ENCODE results near the gene FMN1. TPM values are rescaled to one million over a fixed set of nuclear protein-coding genes. Genes with fewer than 3 reads are reported as not detected.

FMN1 gene
- total RNA-seq, 1 experiment from 2014 or later: 25.8 TPM

DNA sequence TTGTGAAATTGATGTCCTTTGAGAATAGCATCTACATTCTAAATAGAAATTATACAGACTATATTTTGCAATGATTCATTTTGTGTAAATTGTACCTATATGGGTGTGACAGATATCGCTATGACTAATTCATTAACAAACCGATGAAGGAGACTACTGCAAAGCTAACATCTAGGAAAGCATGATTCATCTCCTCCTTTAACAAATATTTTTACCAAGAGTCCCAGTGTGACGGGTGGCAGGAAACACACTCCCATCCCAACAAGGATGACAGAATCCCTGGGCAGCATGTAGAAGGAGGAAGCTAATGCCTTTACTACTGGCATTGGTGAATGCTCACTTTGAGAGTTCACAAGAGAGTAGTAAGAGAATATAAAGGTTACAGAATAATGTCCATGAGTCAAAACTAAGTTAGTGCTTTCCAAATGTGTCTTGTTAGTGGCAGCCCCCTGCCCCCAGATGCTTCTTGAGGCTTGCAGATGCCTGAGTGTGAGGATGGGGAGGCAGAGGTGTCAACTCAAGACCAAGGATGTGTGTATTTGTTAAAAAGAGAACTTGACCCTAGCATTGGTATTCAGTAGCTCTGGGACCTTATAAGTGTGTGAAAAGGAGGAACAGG, 180.6 kb downstream of the FMN1 start:
- Histone ChIP-seq H3K27ac (peak overlapping the region; percentile 71), H3K4me1 (replicated peaks; ENCODE audit: insufficient read depth) (peaks cover 23% of the 10 kb centered on the region), H3K4me2 (peak overlapping the region; percentile 50; the same call in 1 of the 2 replicates), H2AFZ (no peak overlapping the region), H3K79me2 (ENCODE audit: low read depth) (no peaks in the 10 kb centered on the region; the same call in 1 of the 2 replicates), H3K9me3 (ENCODE audit: insufficient read depth, low read depth) (no peaks in the 10 kb centered on the region), H3K4me3 (no peak overlapping the region), H3K9me2 (ENCODE audit: insufficient read depth) (no peaks in the 10 kb centered on the region), H3K36me3 (ENCODE audit: low read depth) (no peaks in the 10 kb centered on the region), H3K27me3 (ENCODE audit: insufficient read depth, low read depth) (no peaks in the 10 kb centered on the region), H3F3A (ENCODE audit: insufficient read depth, low read depth) (peaks cover 10% of the 10 kb centered on the region), H4K20me1 (ENCODE audit: insufficient read depth) (no peaks in the 10 kb centered on the region)
- TF ChIP-seq EZH2 (IDR thresholded peaks at IDR 0.05; ENCODE audit: low read depth): no peak
- TF ChIP-seq, protein P1, sequence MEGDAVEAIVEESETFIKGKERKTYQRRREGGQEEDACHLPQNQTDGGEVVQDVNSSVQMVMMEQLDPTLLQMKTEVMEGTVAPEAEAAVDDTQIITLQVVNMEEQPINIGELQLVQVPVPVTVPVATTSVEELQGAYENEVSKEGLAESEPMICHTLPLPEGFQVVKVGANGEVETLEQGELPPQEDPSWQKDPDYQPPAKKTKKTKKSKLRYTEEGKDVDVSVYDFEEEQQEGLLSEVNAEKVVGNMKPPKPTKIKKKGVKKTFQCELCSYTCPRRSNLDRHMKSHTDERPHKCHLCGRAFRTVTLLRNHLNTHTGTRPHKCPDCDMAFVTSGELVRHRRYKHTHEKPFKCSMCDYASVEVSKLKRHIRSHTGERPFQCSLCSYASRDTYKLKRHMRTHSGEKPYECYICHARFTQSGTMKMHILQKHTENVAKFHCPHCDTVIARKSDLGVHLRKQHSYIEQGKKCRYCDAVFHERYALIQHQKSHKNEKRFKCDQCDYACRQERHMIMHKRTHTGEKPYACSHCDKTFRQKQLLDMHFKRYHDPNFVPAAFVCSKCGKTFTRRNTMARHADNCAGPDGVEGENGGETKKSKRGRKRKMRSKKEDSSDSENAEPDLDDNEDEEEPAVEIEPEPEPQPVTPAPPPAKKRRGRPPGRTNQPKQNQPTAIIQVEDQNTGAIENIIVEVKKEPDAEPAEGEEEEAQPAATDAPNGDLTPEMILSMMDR (conservative IDR thresholded peaks at IDR 0.05): no peak
- DNase-seq: peak; percentile 56 to 93
- CTCF ChIA-PET: interaction anchor here (0.6 to 1.2 kb wide), 3 partner anchors 9 to 687 kb away, joined by 3 to 5 read pairs (median 3); no protein-coding TSS in a partner anchor
- POLR2A ChIA-PET (ENCODE audit: unreplicated experiment): interaction anchor here (0.6 kb wide), 1 partner anchor 187 kb away, joined by 7 read pairs; no protein-coding TSS in a partner anchor
- intact Hi-C loops (cut with micrococcal nuclease; ENCODE audit: unreplicated experiment): loop anchor here (2.0 to 10.0 kb wide), 3 partner anchors 55 to 271 kb away; no protein-coding TSS in a partner anchor
- BruUV-seq (replicated peaks): TSS peak; percentile 85

DNA sequence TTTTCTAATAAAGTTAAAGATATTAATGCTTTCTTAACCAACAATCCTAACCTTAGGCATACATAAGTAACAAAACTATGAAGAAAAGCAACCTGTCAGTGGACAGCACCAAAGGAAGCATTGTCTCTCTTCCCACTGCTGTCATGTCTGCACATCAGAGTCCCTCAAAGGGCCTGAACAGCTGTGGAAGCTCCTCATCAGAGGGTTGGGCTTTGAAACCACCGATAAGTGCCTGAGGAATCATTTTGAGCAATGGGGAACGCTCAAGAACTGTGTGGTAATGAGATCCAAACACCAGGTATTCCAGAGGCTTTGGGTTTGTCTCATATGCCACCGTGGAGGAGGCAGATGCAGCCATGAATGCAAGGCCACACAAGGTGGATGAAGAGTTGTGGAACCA, 182.5 kb downstream of the FMN1 start:
- intact Hi-C loops (cut with micrococcal nuclease; ENCODE audit: unreplicated experiment): loop anchor here (10.0 kb wide), 2 partner anchors 193 to 273 kb away; no protein-coding TSS in a partner anchor
- CTCF ChIA-PET: no interaction called here
- H3K27me3 ChIP-seq (ENCODE audit: insufficient read depth, low read depth): no peaks in the 10 kb centered on the region
- H3K4me2 ChIP-seq: no peak overlapping the region
- peaks cover 30% of the 10 kb centered on the region for H3K4me1 ChIP-seq (replicated peaks; ENCODE audit: insufficient read depth)
- H3K4me3 ChIP-seq: no peak overlapping the region
- no peaks in the 10 kb centered on the region for H4K20me1 ChIP-seq (ENCODE audit: insufficient read depth)
- no peaks in the 10 kb centered on the region; the same call in 1 of the 2 replicates for H3K79me2 ChIP-seq (ENCODE audit: low read depth)
- H3K27ac ChIP-seq: no peak overlapping the region
- no peak overlapping the region for H2AFZ ChIP-seq
- DNase-seq: no peak
- H3K9me3 ChIP-seq (ENCODE audit: insufficient read depth, low read depth): no peaks in the 10 kb centered on the region
- H3K36me3 ChIP-seq (ENCODE audit: low read depth): no peaks in the 10 kb centered on the region
- BruUV-seq (replicated peaks): no TSS peak
- TF ChIP-seq, protein P1 (conservative IDR thresholded peaks at IDR 0.05): no peak
- no peak for TF ChIP-seq EZH2 (IDR thresholded peaks at IDR 0.05; ENCODE audit: low read depth)
- POLR2A ChIA-PET (ENCODE audit: unreplicated experiment): no interaction called here
- peaks cover 10% of the 10 kb centered on the region for H3F3A ChIP-seq (ENCODE audit: insufficient read depth, low read depth)
- H3K9me2 ChIP-seq (ENCODE audit: insufficient read depth): no peaks in the 10 kb centered on the region

DNA sequence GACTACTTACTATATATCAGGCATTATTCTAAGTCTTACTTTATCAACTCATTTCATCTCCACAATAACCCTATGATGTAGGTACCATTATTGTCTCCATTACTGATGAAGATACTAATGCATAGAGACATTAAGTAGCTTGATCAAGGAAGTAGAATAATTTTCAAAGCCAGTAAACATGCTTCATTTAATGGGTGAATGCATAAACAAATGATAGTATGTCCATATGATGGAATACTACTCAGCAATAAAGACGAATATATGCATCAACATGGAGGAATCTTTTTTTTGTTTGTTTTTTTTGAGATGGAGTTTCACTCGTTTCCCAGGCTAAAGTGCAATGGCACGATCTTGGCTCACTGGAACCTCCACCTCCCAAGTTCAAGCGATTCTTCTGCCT, 184.9 kb downstream of the FMN1 start:
- H3K4me1 ChIP-seq (replicated peaks; ENCODE audit: insufficient read depth): peaks cover 25% of the 10 kb centered on the region
- no TSS peak for BruUV-seq (replicated peaks)

More for the DNA sequence above, 184.9 kb downstream of the FMN1 start:
- no peak for DNase-seq
- Histone ChIP-seq H3K27me3 (ENCODE audit: insufficient read depth, low read depth) (no peaks in the 10 kb centered on the region), H3K4me2 (no peak overlapping the region), H2AFZ (no peak overlapping the region), H4K20me1 (ENCODE audit: insufficient read depth) (no peaks in the 10 kb centered on the region), H3K9me3 (ENCODE audit: insufficient read depth, low read depth) (no peaks in the 10 kb centered on the region), H3K36me3 (ENCODE audit: low read depth) (no peaks in the 10 kb centered on the region), H3K79me2 (ENCODE audit: low read depth) (no peaks in the 10 kb centered on the region; the same call in 1 of the 2 replicates), H3K9me2 (ENCODE audit: insufficient read depth) (no peaks in the 10 kb centered on the region), H3F3A (ENCODE audit: insufficient read depth, low read depth) (peaks cover 6% of the 10 kb centered on the region), H3K4me3 (no peak overlapping the region), H3K27ac (no peak overlapping the region)
- intact Hi-C loops (cut with micrococcal nuclease; ENCODE audit: unreplicated experiment): loop anchor here (10.0 kb wide), 2 partner anchors 195 to 275 kb away; no protein-coding TSS in a partner anchor
- POLR2A ChIA-PET (ENCODE audit: unreplicated experiment): no interaction called here
- CTCF ChIA-PET: no interaction called here
- TF ChIP-seq, protein P1 (conservative IDR thresholded peaks at IDR 0.05): no peak
- no peak for TF ChIP-seq EZH2 (IDR thresholded peaks at IDR 0.05; ENCODE audit: low read depth)
